Body of pancreas (tissue), 4 donors: Measurements from ENCODE around the gene NTRK2. TPM values are rescaled to one million over a fixed set of nuclear protein-coding genes. Genes with fewer than 3 reads are reported as not detected.

ENCODE experiments used
- ATAC-seq: fragments of 150-250 bp; one replicate; pipeline ENCODE4 v1.9.1; 2016
- DNase-seq, 4 donors: peaks; one replicate each; pipeline ENCODE4 v3.0.0-alpha.2; 2019
- H3K27ac ChIP-seq, 4 donors: fragments of 200-600 bp; sonication (generic); 1 replicate in 3 of 4; 2 replicates in 1 of 4; pipeline versions ENCODE4 v1.5.1 to v1.6.1; 2016 to 2019; ENCODE audit warnings: mild to moderate bottlenecking in 1 of 4, mixed read lengths in 1 of 4, moderate library complexity in 1 of 4
- H3K27me3 ChIP-seq, 2 donors: fragments of 200-600 bp; sonication (generic); one replicate each; pipeline ENCODE4 v1.6.0; 2016; ENCODE audit warnings: mild to moderate bottlenecking in 1 of 2
- H3K36me3 ChIP-seq, 2 donors: fragments of 200-600 bp; sonication (generic); replicated peaks in 1 of 2; 2 replicates each; pipeline ENCODE4 v1.5.1; 2016; ENCODE audit warnings: low read depth in 2 of 2; ENCODE audit not compliant: insufficient read depth in 1 of 2
- H3K4me1 ChIP-seq: fragments of 200-600 bp; sonication (generic); one replicate; pipeline ENCODE4 v1.6.0; 2016
- H3K4me3 ChIP-seq, 2 donors: fragments of 200-600 bp; sonication (generic); 1 replicate in 1 of 2; 2 replicates in 1 of 2; pipeline ENCODE4 v1.5.1; 2016 to 2019
- H3K9me3 ChIP-seq, 3 donors: fragments of 200-600 bp; sonication (generic); 1 replicate in 2 of 3; 2 replicates in 1 of 3; pipeline ENCODE4 v1.5.1; 2016
- POLR2A ChIP-seq, 3 donors: fragments of 450-650 bp; IDR thresholded peaks; one replicate each; pipeline ENCODE4 v1.6.1; 2016; ENCODE audit warnings: antibody characterized with exemption in 3 of 3, mild to moderate bottlenecking in 2 of 3
- WGBS, 2 donors: methylation state at CpG; one replicate each; pipeline ENCODE4 v1.1.5; 2017; 5-methylcytosine and 5-hydroxymethylcytosine counted together
- intact Hi-C: fragments of 100-400 bp; cut with DNase I; formaldehyde crosslinking; loops from one replicate; pipeline ENCODE4 v1.15.1; 2023
- total RNA-seq, 2 donors: library from RNA; depleted of rRNA; stranded (reverse); fragments of >200 nt; gene quantifications; one replicate each; pipeline ENCODE4 v1.1.0, GENCODE V29; 2016
- TF ChIP-seq, protein P1 (sequence below), 7 experiments: fragments of 450-650 bp in 4 of 7; fragments of 200-600 bp in 3 of 7; sonication (generic) in 3 of 7; IDR thresholded peaks; one replicate each; pipeline ENCODE4 v1.5.1; 2016 to 2019; ENCODE audit warnings: antibody characterized with exemption in 7 of 7

NTRK2 gene
- total RNA-seq, 2 donors from 2014 or later, result 20.5 to 37.9 TPM

DNA sequence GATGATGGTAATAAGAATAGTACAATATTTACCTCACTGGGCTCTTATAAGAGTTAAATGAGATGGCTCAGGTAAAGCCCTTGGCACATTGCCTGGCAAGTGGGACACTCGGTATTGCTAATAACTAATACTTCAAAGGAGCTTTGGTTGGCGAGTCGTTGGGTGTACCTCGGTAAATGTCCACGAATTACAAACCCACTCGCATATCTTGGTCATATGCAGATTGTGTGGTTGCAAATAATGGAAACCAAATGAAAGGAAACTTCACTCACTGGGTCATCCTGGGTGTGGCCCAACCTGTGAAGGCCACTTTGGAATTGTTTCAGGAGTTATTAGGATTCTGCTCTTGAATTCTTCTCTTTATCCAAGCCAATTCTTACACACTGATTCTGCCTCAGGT is 147.5 kb downstream of the NTRK2 start:
- intact Hi-C loops, result no loop called here
- 81% methylated on average over 6 of the region's 6 CpGs for WGBS, 2 donors
- H3K36me3 ChIP-seq, result no peaks in the 10 kb centered on the region
- H3K9me3 ChIP-seq, result no peaks in the 10 kb centered on the region
- DNase-seq, result no peak
- no peak overlapping the region for H3K27ac ChIP-seq
- ATAC-seq, result no peak
- H3K27me3 ChIP-seq, result no peaks in the 10 kb centered on the region
- H3K4me1 ChIP-seq, result no peaks in the 10 kb centered on the region
- TF ChIP-seq, protein P1, sequence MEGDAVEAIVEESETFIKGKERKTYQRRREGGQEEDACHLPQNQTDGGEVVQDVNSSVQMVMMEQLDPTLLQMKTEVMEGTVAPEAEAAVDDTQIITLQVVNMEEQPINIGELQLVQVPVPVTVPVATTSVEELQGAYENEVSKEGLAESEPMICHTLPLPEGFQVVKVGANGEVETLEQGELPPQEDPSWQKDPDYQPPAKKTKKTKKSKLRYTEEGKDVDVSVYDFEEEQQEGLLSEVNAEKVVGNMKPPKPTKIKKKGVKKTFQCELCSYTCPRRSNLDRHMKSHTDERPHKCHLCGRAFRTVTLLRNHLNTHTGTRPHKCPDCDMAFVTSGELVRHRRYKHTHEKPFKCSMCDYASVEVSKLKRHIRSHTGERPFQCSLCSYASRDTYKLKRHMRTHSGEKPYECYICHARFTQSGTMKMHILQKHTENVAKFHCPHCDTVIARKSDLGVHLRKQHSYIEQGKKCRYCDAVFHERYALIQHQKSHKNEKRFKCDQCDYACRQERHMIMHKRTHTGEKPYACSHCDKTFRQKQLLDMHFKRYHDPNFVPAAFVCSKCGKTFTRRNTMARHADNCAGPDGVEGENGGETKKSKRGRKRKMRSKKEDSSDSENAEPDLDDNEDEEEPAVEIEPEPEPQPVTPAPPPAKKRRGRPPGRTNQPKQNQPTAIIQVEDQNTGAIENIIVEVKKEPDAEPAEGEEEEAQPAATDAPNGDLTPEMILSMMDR (IDR thresholded peaks at IDR 0.05), result no peak
- no peak for TF ChIP-seq POLR2A (IDR thresholded peaks at IDR 0.05)
- no peak overlapping the region for H3K4me3 ChIP-seq

DNA sequence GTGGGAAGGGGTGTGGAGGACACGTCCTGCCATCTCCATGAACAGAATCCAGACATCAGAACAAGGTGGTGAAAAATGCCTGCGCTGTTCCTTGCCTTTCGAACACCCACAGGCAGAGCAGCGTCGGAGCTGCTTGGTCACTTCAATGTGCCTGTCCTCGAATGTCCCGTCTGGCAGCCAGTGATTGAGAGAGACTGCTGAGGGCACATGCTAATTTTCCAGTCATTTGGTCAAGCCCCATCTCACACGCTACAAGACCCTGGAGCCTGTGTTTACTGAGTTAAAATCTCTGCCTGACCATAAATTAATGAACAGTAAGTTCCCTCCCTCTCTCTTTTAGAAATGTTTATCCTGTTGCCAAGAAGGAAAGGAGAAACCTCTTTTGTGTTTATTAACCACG is 149.3 kb downstream of the NTRK2 start:
- 63 to 71% methylated on average over 9 of the region's 9 CpGs for WGBS, 2 donors

DNA sequence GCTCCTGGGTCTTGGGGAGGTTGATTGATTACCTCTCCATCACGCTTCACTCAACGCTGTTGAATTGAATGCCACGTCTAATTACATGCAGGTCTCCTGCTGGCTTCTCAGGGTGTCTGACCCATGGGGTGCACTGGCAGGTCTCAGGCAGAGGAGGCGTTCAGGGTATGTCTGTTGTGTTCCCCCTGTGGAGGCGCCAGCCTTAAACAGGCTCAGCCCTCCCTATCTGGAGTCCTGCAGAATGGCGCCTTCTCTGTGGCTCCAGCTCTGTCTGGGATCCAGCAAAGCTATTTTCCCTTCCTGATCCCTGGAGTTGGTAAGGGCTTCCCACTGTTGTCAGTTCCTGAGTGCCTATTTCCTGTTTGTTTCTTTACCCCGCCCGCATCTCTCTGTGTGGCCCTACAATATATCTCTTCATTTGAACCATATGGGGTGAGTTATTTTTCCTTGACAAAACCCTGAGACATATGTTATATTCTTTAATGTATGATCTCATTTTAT is 150.0 kb downstream of the NTRK2 start:
- no peak overlapping the region for H3K27ac ChIP-seq
- no peak overlapping the region for H3K4me3 ChIP-seq
- no peaks in the 10 kb centered on the region for H3K9me3 ChIP-seq
- no peaks in the 10 kb centered on the region for H3K36me3 ChIP-seq
- no peaks in the 10 kb centered on the region for H3K27me3 ChIP-seq
- 73 to 74% methylated on average over 6 to 8 of the region's 8 CpGs for WGBS, 2 donors
- ATAC-seq, result no peak
- no peak for DNase-seq
- no peaks in the 10 kb centered on the region for H3K4me1 ChIP-seq
- TF ChIP-seq, protein P1 (IDR thresholded peaks at IDR 0.05), result no peak
- TF ChIP-seq POLR2A (IDR thresholded peaks at IDR 0.05), result no peak
- intact Hi-C loops, result no loop called here

More for the DNA sequence above, 149.3 kb downstream of the NTRK2 start:
- Histone ChIP-seq H3K27me3 (no peaks in the 10 kb centered on the region), H3K4me3 (no peak overlapping the region), H3K27ac (no peak overlapping the region), H3K4me1 (no peaks in the 10 kb centered on the region), H3K9me3 (no peaks in the 10 kb centered on the region), H3K36me3 (no peaks in the 10 kb centered on the region)
- no peak for DNase-seq
- no peak for TF ChIP-seq POLR2A (IDR thresholded peaks at IDR 0.05)
- TF ChIP-seq, protein P1 (IDR thresholded peaks at IDR 0.05), result no peak
- intact Hi-C loops, result no loop called here
- ATAC-seq, result no peak

DNA sequence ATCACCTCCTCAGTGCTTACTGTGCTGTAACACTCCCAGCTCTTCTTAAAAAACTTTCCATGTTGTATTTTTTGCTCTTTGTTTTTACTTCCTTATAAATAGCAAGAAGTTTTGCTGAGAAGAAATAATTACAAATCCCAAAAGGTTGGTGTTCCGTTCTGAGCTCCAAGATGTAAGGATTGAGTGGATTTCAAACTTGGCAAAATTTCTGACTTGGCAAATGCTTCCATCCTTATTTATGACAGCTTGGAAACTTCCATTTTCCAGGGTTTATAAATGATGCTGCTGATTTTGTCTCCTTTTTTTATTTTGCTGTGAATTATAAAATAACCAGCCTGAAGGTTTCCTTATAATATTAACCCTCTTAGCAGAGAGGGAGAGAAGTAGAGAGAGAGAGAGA is 151.9 kb downstream of the NTRK2 start:
- WGBS, 2 donors, result 32 to 41% methylated on average over 1 of the region's 1 CpG

More for the DNA sequence above, 151.9 kb downstream of the NTRK2 start:
- intact Hi-C loops, result no loop called here
- ATAC-seq (no peak), DNase-seq (no peak)
- H3K27ac ChIP-seq, result no peak overlapping the region
- H3K27me3 ChIP-seq, result no peaks in the 10 kb centered on the region
- TF ChIP-seq, protein P1 (IDR thresholded peaks at IDR 0.05), result no peak
- TF ChIP-seq POLR2A (IDR thresholded peaks at IDR 0.05), result no peak
- no peak overlapping the region for H3K4me3 ChIP-seq
- H3K9me3 ChIP-seq, result no peaks in the 10 kb centered on the region
- no peaks in the 10 kb centered on the region for H3K36me3 ChIP-seq
- H3K4me1 ChIP-seq, result no peaks in the 10 kb centered on the region
